Right lobe of liver (tissue), 4 donors: ENCODE data around the gene NPFFR1.

Source experiments
- CTCF ChIP-seq, 4 donors: fragments of 200-600 bp in 3 of 4; fragments of 450-650 bp in 1 of 4; IDR thresholded peaks; one replicate each; pipeline versions ENCODE4 v1.5.1 to v1.8.0; 2016 to 2022; ENCODE audit warnings: antibody characterized with exemption in 4 of 4, mild to moderate bottlenecking in 2 of 4
- POLR2A ChIP-seq: fragments of 450-650 bp; IDR thresholded peaks from one replicate; pipeline ENCODE4 v1.6.1; 2017; ENCODE audit warnings: antibody characterized with exemption, mild to moderate bottlenecking
- donor health status: DM: no; HTN: no; CAD: no.
- donor health status: DM: no; HTN: no; CAD: no.
- donor health status: DM: no; HTN: yes; CAD: no.

GRCh38 chr10:70306181-70306705 lies 22.4 kb upstream of the NPFFR1 start:
- TF ChIP-seq POLR2A (no peak), CTCF (IDR thresholded peaks at IDR 0.05) (no peak)
